ENCODE results near the gene EPYC. TPM values are rescaled to one million over a fixed set of nuclear protein-coding genes. Genes with fewer than 3 reads are reported as not detected.
A peak's percentile ranks its signal among the peaks of the same experiment; 100 is the strongest.

The EPYC gene
- total and polyA plus RNA-seq, 2 experiments from 2014 or later: not detected

- no peak overlapping the region for H3K4me3 ChIP-seq
- no peaks in the 10 kb centered on the region for H3K27me3 ChIP-seq
- H3K27ac ChIP-seq: no peak overlapping the region
- H3K9me3 ChIP-seq (ENCODE audit: low read depth): no peaks in the 10 kb centered on the region
- TF ChIP-seq CTCF (IDR thresholded peaks at IDR 0.05; ENCODE audit: low read depth, low read length): no peak
- H3K36me3 ChIP-seq: no peaks in the 10 kb centered on the region
- no peaks in the 10 kb centered on the region for H3K4me1 ChIP-seq (ENCODE audit: low read depth)
- no peak for DNase-seq (ENCODE audit: low read depth in 1 of 2, low spot score in 1 of 2)
Observed at GRCh38 chr12:90982170-90982569, 22.6 kb downstream of the EPYC start.

GRCh38 chr12:90979951-90980350, 24.8 kb downstream of the EPYC start:
- DNase-seq (ENCODE audit: low read depth in 1 of 2, low spot score in 1 of 2): peak in 1 of 2 donors; percentile 70
- TF ChIP-seq CTCF (IDR thresholded peaks at IDR 0.05; ENCODE audit: low read depth, low read length): no peak
- Histone ChIP-seq H3K4me1 (ENCODE audit: low read depth) (no peaks in the 10 kb centered on the region), H3K4me3 (no peak overlapping the region), H3K9me3 (ENCODE audit: low read depth) (no peaks in the 10 kb centered on the region), H3K27ac (no peak overlapping the region), H3K36me3 (no peaks in the 10 kb centered on the region), H3K27me3 (no peaks in the 10 kb centered on the region)

- H3K4me1 ChIP-seq (ENCODE audit: low read depth): no peaks in the 10 kb centered on the region
- no peaks in the 10 kb centered on the region for H3K36me3 ChIP-seq
- TF ChIP-seq CTCF (IDR thresholded peaks at IDR 0.05; ENCODE audit: low read depth, low read length): no peak
- no peak overlapping the region for H3K27ac ChIP-seq
- H3K4me3 ChIP-seq: no peak overlapping the region
- DNase-seq (ENCODE audit: low read depth in 1 of 2, low spot score in 1 of 2): no peak
- no peaks in the 10 kb centered on the region for H3K9me3 ChIP-seq (ENCODE audit: low read depth)
- no peaks in the 10 kb centered on the region for H3K27me3 ChIP-seq
Observed at GRCh38 chr12:90979019-90979418, 25.8 kb downstream of the EPYC start.

GRCh38 chr12:90978117-90978770, 26.5 kb downstream of the EPYC start:
- H3K4me3 ChIP-seq: no peak overlapping the region
- no peaks in the 10 kb centered on the region for H3K4me1 ChIP-seq (ENCODE audit: low read depth)
- no peak overlapping the region for H3K27ac ChIP-seq
- no peaks in the 10 kb centered on the region for H3K9me3 ChIP-seq (ENCODE audit: low read depth)
- no peaks in the 10 kb centered on the region for H3K36me3 ChIP-seq
- no peaks in the 10 kb centered on the region for H3K27me3 ChIP-seq
- DNase-seq (ENCODE audit: low read depth in 1 of 2, low spot score in 1 of 2): peak; percentile 68 to 85
- peak; percentile 66 for TF ChIP-seq CTCF (IDR thresholded peaks at IDR 0.05; ENCODE audit: low read depth, low read length)

- no peak overlapping the region for H3K4me3 ChIP-seq
- no peak overlapping the region for H3K27ac ChIP-seq
- no peaks in the 10 kb centered on the region for H3K27me3 ChIP-seq
- DNase-seq (ENCODE audit: low read depth in 1 of 2, low spot score in 1 of 2): no peak
- no peaks in the 10 kb centered on the region for H3K9me3 ChIP-seq (ENCODE audit: low read depth)
- TF ChIP-seq CTCF (IDR thresholded peaks at IDR 0.05; ENCODE audit: low read depth, low read length): no peak
- H3K36me3 ChIP-seq: no peaks in the 10 kb centered on the region
- H3K4me1 ChIP-seq (ENCODE audit: low read depth): no peaks in the 10 kb centered on the region
Observed at GRCh38 chr12:90977224-90977623, 27.5 kb downstream of the EPYC start.

All from cardiac muscle cell (in vitro differentiated cells and primary cell).